GM21619 (cell line): ENCODE results near the gene DPYD.

Source experiments
- ATAC-seq: cut with Tn5 transposase; IDR thresholded peaks from one replicate; pipeline ENCODE4 v1.9.1; 2021; ENCODE audit not compliant: unreplicated experiment

DPYD gene

GRCh38 chr1:97844552-97845089, 76.2 kb downstream of the DPYD start:
- ATAC-seq, result no peak

- ATAC-seq, result no peak
Measured at GRCh38 chr1:97841338-97841737, 79.5 kb downstream of the DPYD start.

GRCh38 chr1:97837161-97837560, 83.7 kb downstream of the DPYD start:
- no peak for ATAC-seq

- ATAC-seq, result no peak
Measured at GRCh38 chr1:97834899-97835298, 85.9 kb downstream of the DPYD start.

GRCh38 chr1:97833881-97834280, 87.0 kb downstream of the DPYD start:
- ATAC-seq, result no peak

GRCh38 chr1:97832481-97832880, 88.4 kb downstream of the DPYD start:
- ATAC-seq, result no peak

- ATAC-seq, result no peak
Measured at GRCh38 chr1:97827887-97828286, 92.9 kb downstream of the DPYD start.

- no peak for ATAC-seq
Measured at GRCh38 chr1:97826820-97827219, 94.0 kb downstream of the DPYD start.

- ATAC-seq, result no peak
Measured at GRCh38 chr1:97824624-97825023, 96.2 kb downstream of the DPYD start.

GRCh38 chr1:97824200-97824599, 96.6 kb downstream of the DPYD start:
- no peak for ATAC-seq

GRCh38 chr1:97820470-97821188, 100.2 kb downstream of the DPYD start:
- ATAC-seq, result peak; percentile 60

- no peak for ATAC-seq
Measured at GRCh38 chr1:97816927-97817326, 103.9 kb downstream of the DPYD start.

- ATAC-seq, result no peak
Measured at GRCh38 chr1:97814804-97815203, 106.0 kb downstream of the DPYD start.

GRCh38 chr1:97814121-97814520, 106.7 kb downstream of the DPYD start:
- ATAC-seq, result no peak

GRCh38 chr1:97812076-97812475, 108.8 kb downstream of the DPYD start:
- ATAC-seq, result no peak

GRCh38 chr1:97806996-97807520, 113.8 kb downstream of the DPYD start:
- ATAC-seq, result no peak

- ATAC-seq, result no peak
Measured at GRCh38 chr1:97806326-97806725, 114.5 kb downstream of the DPYD start.

GRCh38 chr1:97805093-97805492, 115.7 kb downstream of the DPYD start:
- ATAC-seq, result no peak

GRCh38 chr1:97803026-97803425, 117.8 kb downstream of the DPYD start:
- ATAC-seq, result no peak

- no peak for ATAC-seq
Measured at GRCh38 chr1:97802011-97802410, 118.8 kb downstream of the DPYD start.

- ATAC-seq, result no peak
Measured at GRCh38 chr1:97797403-97798183, 123.2 kb downstream of the DPYD start.

- ATAC-seq, result no peak
Measured at GRCh38 chr1:97796711-97797110, 124.1 kb downstream of the DPYD start.
